BJ (cell line): ENCODE measurements around the gene CNPY1. TPM values are rescaled to one million over a fixed set of nuclear protein-coding genes. Genes with fewer than 3 reads are reported as not detected.

ENCODE experiments used
- CTCF ChIA-PET: fragments of 350-600 bp; formaldehyde crosslinking; extraction: SDS; loops from one replicate; lab custom pipeline; 2021; ENCODE audit warnings: antibody characterized with exemption, inconsistent platforms; lab: Yijun Ruan, JAX
- POLR2A ChIA-PET: fragments of 300-600 bp; sonication (Branson Sonifier 250); formaldehyde crosslinking; extraction: SDS; loops from one replicate; lab custom pipeline; 2021; ENCODE audit warnings: antibody characterized with exemption; lab: Charles Lee
- DNase-seq: peaks from one replicate; pipeline ENCODE4 v3.0.0-alpha.2; 2011; ENCODE audit warnings: low read depth
- H3K27me3 ChIP-seq: 2 replicates; pipeline ENCODE4 v1.6.0; 2011; ENCODE audit warnings: low read length; ENCODE audit not compliant: control insufficient read depth, insufficient read depth
- H3K36me3 ChIP-seq: 2 replicates; pipeline ENCODE4 v1.5.1; 2011; ENCODE audit warnings: low read length; ENCODE audit not compliant: control insufficient read depth, insufficient read depth
- H3K4me3 ChIP-seq: 2 replicates; pipeline ENCODE4 v1.5.1; 2011; ENCODE audit warnings: low read depth, mild to moderate bottlenecking, control low read depth, low read length
- CTCF ChIP-seq: IDR thresholded peaks from 2 replicates; pipeline ENCODE4 v1.5.1; 2011; ENCODE audit warnings: low read depth, mild to moderate bottlenecking, control low read depth, inconsistent platforms, low read length, moderate library complexity; ENCODE audit not compliant: insufficient read depth
- polyA plus RNA-seq: library from polyadenylated mRNA; depleted of rRNA; stranded (reverse); fragments of >200 nt; gene quantifications from 2 replicates; pipeline ENCODE4 v1.2.3, GENCODE V29; 2011

The CNPY1 gene
- polyA plus RNA-seq, 1 experiment: not detected

- CTCF ChIA-PET: no interaction called here
- no peak for DNase-seq
- POLR2A ChIA-PET: no interaction called here
- H3K36me3 ChIP-seq: no peaks in the 10 kb centered on the region
- no peak for TF ChIP-seq CTCF
- H3K27me3 ChIP-seq: no peaks in the 10 kb centered on the region
- H3K4me3 ChIP-seq: no peak overlapping the region
Measured at GRCh38 chr7:155562106-155562505, 15.7 kb upstream of the CNPY1 start.

GRCh38 chr7:155560982-155561686, 14.8 kb upstream of the CNPY1 start:
- no peaks in the 10 kb centered on the region for H3K36me3 ChIP-seq
- H3K4me3 ChIP-seq: no peak overlapping the region
- ChIA-PET CTCF (no interaction called here), POLR2A (no interaction called here)
- no peak for DNase-seq
- no peaks in the 10 kb centered on the region for H3K27me3 ChIP-seq
- no peak for TF ChIP-seq CTCF

- Histone ChIP-seq H3K36me3 (no peaks in the 10 kb centered on the region), H3K27me3 (no peaks in the 10 kb centered on the region), H3K4me3 (no peak overlapping the region)
- POLR2A ChIA-PET: no interaction called here
- CTCF ChIA-PET: no interaction called here
- no peak for TF ChIP-seq CTCF
- DNase-seq: no peak
Measured at GRCh38 chr7:155560196-155560885, 14.0 kb upstream of the CNPY1 start.

- Histone ChIP-seq H3K36me3 (no peaks in the 10 kb centered on the region), H3K4me3 (no peak overlapping the region), H3K27me3 (no peaks in the 10 kb centered on the region)
- DNase-seq: no peak
- no peak for TF ChIP-seq CTCF
- ChIA-PET CTCF (interaction anchor here (0.6 kb wide), 1 partner anchor 166 kb away, joined by 3 read pairs; no protein-coding TSS in a partner anchor), POLR2A (no interaction called here)
Measured at GRCh38 chr7:155559519-155560108, 13.3 kb upstream of the CNPY1 start.

- ChIA-PET POLR2A (no interaction called here), CTCF (interaction anchor here (0.6 kb wide), 1 partner anchor 165 kb away, joined by 3 read pairs; no protein-coding TSS in a partner anchor)
- DNase-seq: no peak
- no peak for TF ChIP-seq CTCF
- Histone ChIP-seq H3K4me3 (no peak overlapping the region), H3K27me3 (no peaks in the 10 kb centered on the region), H3K36me3 (no peaks in the 10 kb centered on the region)
Measured at GRCh38 chr7:155558961-155559360, 12.6 kb upstream of the CNPY1 start.
